Liver (tissue), 3 donors: ENCODE results near the gene GPR176.

Experiments
- CTCF ChIP-seq: fragments of 150-350 bp; IDR thresholded peaks from 2 replicates; pipeline ENCODE4 v1.5.1; 2017; ENCODE audit warnings: improper control_type of control experiment, low read depth, low read length; ENCODE audit not compliant: missing input control
- GABPA ChIP-seq, 2 donors: IDR thresholded peaks in 1 of 2; conservative IDR thresholded peaks in 1 of 2; 2 replicates each; pipeline ENCODE4 v1.6.1; 2016; ENCODE audit warnings: antibody characterized with exemption in 2 of 2, mild to moderate bottlenecking in 1 of 2, moderate library complexity in 1 of 2
- JUND ChIP-seq, 2 donors: IDR thresholded peaks; 2 replicates each; pipeline ENCODE4 v1.6.1; 2016; ENCODE audit warnings: antibody characterized with exemption in 2 of 2
- RAD21 ChIP-seq, 2 donors: IDR thresholded peaks; 2 replicates each; pipeline ENCODE4 v1.6.1; 2016; ENCODE audit warnings: antibody characterized with exemption in 2 of 2, mild to moderate bottlenecking in 2 of 2
- REST ChIP-seq: IDR thresholded peaks from 2 replicates; pipeline ENCODE4 v1.6.1; 2016; ENCODE audit warnings: antibody characterized with exemption, mild to moderate bottlenecking
- YY1 ChIP-seq: IDR thresholded peaks from 2 replicates; pipeline ENCODE4 v1.6.1; 2016; ENCODE audit warnings: antibody characterized with exemption, mild to moderate bottlenecking
- donor health status: healthy.
- donor health status: healthy.

- no peak for TF ChIP-seq CTCF
- no peak for TF ChIP-seq REST
- no peak for TF ChIP-seq YY1
- TF ChIP-seq GABPA (IDR thresholded peaks at IDR 0.05 in 1 of 2, conservative IDR thresholded peaks at IDR 0.05 in 1 of 2), result no peak
- no peak for TF ChIP-seq RAD21 (IDR thresholded peaks at IDR 0.05)
- TF ChIP-seq JUND (IDR thresholded peaks at IDR 0.05), result no peak
Measured at GRCh38 chr15:39851500-39852092, 68.5 kb downstream of the GPR176 start.
